ENCODE data around the gene TMEM158.
A peak's percentile ranks its signal among the peaks of the same experiment; 100 is the strongest.

The TMEM158 gene

GRCh38 chr3:45232521-45232920, 6.4 kb upstream of the TMEM158 start:
- no peak for DNase-seq (ENCODE audit: low spot score)

- no peak for DNase-seq (ENCODE audit: low spot score)
Observed at GRCh38 chr3:45227946-45228345, 1.9 kb upstream of the TMEM158 start.

- DNase-seq (ENCODE audit: low spot score) = peak; percentile 49
Observed at GRCh38 chr3:45227071-45227820, 1.2 kb upstream of the TMEM158 start.

- no peak for DNase-seq (ENCODE audit: low spot score)
Observed at GRCh38 chr3:45225465-45226205, 452 bp downstream of the TMEM158 start.

DNA sequence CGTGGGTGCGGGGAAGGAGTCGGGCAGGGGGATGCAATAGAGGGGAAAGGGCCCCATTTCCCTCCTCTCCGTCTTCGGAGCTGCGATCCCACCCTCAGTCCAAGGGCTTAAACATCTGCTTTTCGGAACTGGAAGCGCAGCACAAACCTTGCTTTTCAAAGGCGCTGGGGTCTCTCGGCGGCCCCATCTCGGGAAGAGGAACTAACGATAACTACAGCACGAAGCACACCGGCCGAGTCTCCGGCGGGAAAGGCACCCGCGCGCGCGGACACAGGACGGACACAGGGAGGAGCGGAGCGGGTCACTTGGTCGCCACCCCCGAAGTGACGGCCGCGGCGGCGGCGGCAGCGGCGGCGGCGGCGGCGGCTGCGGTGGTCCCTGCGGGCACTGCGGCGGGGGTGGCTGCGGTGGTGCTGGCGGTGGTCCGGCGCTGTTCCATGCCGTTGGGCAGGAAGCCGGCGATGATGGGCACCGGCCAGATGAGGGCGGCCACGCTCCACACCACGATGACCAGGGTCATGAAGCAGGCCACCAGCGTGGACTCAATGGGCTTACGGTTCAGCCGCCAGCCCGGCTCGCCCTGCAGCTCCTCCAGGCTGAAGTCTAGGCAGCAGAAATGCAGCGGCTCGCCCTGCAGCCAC, 1.1 kb downstream of the TMEM158 start:
- peak; percentile 50 for DNase-seq (ENCODE audit: low spot score)

DNA sequence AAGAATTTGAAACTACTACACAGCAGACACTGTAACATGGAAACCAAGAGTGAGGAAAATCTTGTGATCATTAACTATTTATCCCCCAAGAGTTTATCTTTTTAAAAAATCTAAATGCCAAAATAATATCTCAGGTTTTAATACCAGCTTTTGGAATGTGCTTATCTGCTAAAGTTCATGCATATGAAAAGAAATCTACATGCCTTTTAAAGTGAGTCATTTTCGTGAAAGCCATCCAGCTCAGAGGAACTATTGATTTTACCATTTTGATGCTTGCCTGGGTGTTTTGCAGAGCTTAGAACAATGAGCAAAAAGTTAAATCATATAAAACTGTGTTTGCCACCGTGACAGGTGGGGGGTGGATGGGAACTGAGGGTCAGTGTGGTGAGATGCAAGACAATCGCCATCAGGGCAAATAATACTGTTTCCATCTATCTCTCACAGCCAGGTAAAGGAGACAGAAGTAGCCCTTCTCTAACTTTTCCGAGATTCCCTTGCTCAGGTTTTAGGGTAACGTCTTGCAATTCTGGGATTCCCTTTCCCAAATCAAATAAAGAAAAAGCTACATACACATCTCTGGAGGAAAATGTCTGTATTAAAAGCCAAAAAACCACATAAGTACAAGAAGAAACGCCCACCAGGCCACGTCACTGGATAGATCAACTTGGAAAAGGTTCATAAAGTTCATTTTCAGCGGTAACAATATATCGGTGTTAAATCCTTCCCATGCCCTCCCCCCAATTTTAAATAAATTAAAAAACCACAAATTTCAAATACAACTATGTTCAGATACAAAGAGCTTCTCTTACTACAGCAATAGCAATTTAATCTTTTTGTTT, 2.0 kb downstream of the TMEM158 start:
- no peak for DNase-seq (ENCODE audit: low spot score)

DNA sequence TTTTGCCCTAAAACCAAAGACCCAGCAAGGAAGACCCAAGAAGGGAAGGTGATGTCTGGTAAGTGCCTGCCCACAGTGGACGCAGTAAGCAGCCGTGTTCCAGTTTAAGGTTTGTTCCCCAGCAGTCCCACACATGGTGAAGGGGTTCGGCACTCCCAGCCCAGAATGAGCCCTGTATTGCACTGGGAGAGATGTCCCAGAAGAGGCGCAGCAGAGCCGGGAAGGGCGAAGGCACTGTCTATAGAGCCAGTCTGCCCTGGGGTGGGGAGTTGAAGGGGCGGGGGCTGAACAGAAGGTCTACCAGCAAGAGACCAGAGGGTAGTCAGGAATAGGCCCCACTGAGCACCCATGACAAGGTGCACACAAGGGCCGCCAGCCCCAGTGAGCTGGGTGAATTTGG, 6.4 kb downstream of the TMEM158 start:
- DNase-seq (ENCODE audit: low spot score) = no peak

GRCh38 chr3:45218578-45219390, 7.3 kb downstream of the TMEM158 start:
- no peak for DNase-seq (ENCODE audit: low spot score)

GRCh38 chr3:45216021-45216609, 10.0 kb downstream of the TMEM158 start:
- DNase-seq (ENCODE audit: low spot score) = no peak

- no peak for DNase-seq (ENCODE audit: low spot score)
Observed at GRCh38 chr3:45215466-45215865, 10.6 kb downstream of the TMEM158 start.

DNA sequence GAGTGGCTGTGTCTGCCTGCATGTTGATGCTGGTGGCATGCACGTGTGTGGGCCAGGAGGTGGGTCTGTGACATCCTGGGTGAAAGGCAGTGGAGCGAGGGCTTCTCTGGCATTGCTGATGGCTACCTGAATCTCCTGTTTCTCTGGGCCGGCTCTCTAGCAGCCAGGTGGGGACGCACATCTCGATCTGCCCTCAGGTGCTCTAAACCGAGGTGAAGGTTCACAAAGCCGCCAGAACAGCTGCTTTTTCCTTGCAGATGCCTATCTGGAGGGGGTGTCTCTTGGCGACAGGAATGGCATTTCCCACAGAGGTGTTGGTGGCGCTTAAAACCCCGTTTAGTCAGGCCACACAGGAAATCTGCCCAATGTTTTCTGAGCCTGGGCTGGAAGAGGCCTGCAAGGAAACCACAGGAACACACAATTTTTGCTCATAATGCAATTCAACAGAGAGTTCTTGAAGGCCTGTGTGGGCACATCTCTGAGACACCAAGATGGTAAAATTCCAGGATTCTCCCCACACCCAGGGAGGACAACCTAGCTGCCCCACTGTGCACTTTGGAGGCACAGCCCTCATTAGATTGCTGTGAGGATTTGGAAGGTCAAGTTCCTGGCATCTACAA, 11.9 kb downstream of the TMEM158 start:
- DNase-seq (ENCODE audit: low spot score) = no peak

DNA sequence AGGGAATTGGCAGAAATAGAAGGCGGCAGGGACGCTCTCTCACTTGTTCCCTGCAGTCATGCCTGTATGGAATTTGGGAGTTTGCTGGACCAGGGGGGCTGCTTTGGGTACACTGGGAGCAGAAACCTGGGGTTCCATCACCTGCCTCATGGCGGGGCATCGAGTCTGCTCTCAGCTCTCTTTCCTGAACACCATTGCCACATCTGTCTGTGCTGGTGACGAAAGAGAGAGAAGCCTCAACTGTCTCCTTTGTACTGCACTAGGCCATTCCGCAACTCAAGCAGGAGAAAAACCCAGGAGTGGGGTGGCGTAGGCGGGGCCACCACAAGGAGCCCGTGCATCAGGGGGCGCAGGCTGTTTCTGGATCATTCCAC, 14.0 kb downstream of the TMEM158 start:
- DNase-seq (ENCODE audit: low spot score) = no peak

DNA sequence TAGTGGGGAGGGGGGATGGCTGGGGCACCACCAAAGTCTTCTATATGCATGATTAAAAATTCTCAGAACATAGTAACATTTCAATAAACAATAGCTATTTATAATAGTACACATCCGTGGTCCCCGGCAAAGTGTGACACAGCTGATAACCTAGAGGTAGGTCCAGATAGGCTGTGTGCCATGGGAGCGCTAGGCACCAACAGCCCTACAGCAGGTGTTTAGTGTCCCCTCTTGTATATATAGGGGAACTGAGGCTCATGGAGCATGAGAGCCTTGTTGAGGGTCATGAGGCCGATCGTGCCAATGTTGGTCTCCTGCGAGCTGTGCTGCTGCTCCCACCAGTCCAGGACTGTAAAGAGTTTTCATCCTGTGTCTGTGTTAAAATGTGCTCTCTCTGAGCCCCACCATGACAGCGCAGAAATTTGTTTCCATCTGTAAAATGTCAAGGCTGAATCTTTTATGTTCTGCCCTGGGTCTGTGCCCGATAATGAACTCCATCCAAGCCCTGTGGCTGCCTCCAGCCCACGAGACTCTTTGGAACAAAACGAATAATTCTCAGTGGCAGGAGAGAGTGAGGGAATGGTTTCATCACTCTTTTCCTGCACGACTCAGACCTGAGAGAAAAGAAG, 14.5 kb downstream of the TMEM158 start:
- no peak for DNase-seq (ENCODE audit: low spot score)

GRCh38 chr3:45210308-45211041, 15.6 kb downstream of the TMEM158 start:
- peak; percentile 28 for DNase-seq (ENCODE audit: low spot score)

GRCh38 chr3:45209526-45209925, 16.6 kb downstream of the TMEM158 start:
- no peak for DNase-seq (ENCODE audit: low spot score)

GRCh38 chr3:45208586-45208985, 17.5 kb downstream of the TMEM158 start:
- no peak for DNase-seq (ENCODE audit: low spot score)

- DNase-seq (ENCODE audit: low spot score) = no peak
Observed at GRCh38 chr3:45207446-45207845, 18.6 kb downstream of the TMEM158 start.

GRCh38 chr3:45205126-45205525, 21.0 kb downstream of the TMEM158 start:
- no peak for DNase-seq (ENCODE audit: low spot score)

GRCh38 chr3:45204136-45204535, 22.0 kb downstream of the TMEM158 start:
- DNase-seq (ENCODE audit: low spot score) = no peak
